H1 (cell line): Measurements from ENCODE around the gene RAN.

Source experiments
- CTCF ChIP-seq, 3 experiments: IDR thresholded peaks; 1 replicate in 2 of 3; 2 replicates in 1 of 3; pipeline versions ENCODE4 v1.5.1 to v1.6.1; 2011; ENCODE audit warnings: low read length in 3 of 3, mild to moderate bottlenecking in 3 of 3, inconsistent platforms in 2 of 3, low read depth in 1 of 3, moderate library complexity in 1 of 3; ENCODE audit not compliant: insufficient read depth in 1 of 3; ENCODE audit errors: control extremely low read depth in 1 of 3
- EZH2 ChIP-seq: fragments of 200-600 bp; sonication (generic); IDR thresholded peaks from 2 replicates; pipeline ENCODE4 v1.7.1; 2012; ENCODE audit warnings: low read depth, mild to moderate bottlenecking, moderate library complexity, low read length, inconsistent platforms; ENCODE audit not compliant: severe bottlenecking
- JUND ChIP-seq: IDR thresholded peaks from 2 replicates; pipeline ENCODE4 v1.6.1; 2011; ENCODE audit warnings: mild to moderate bottlenecking, improper control_type of control experiment, low read length
- POLR2A ChIP-seq, 2 experiments: IDR thresholded peaks; 1 replicate in 1 of 2; 2 replicates in 1 of 2; pipeline ENCODE4 v1.6.1; 2011; ENCODE audit warnings: low read depth in 2 of 2, low read length in 2 of 2, mild to moderate bottlenecking in 2 of 2; ENCODE audit errors: control extremely low read depth in 1 of 2
- POLR2AphosphoS5 ChIP-seq: IDR thresholded peaks from 2 replicates; pipeline ENCODE4 v1.6.1; 2011; ENCODE audit warnings: low read depth, low read length
- SP1 ChIP-seq: IDR thresholded peaks from 2 replicates; pipeline ENCODE4 v1.6.1; 2011; ENCODE audit warnings: low read depth, low read length
- TCF12 ChIP-seq: IDR thresholded peaks from 2 replicates; pipeline ENCODE4 v1.6.1; 2011; ENCODE audit warnings: low read depth, mild to moderate bottlenecking, low read length

GRCh38 chr12:130832561-130833209, 39.2 kb upstream of the RAN start:
- TF ChIP-seq POLR2A (IDR thresholded peaks at IDR 0.05; ENCODE audit: control extremely low read depth in 1 of 2, low read depth in 2 of 2, low read length in 2 of 2) (no peak), CTCF (IDR thresholded peaks at IDR 0.05; ENCODE audit: control extremely low read depth in 1 of 3, insufficient read depth in 1 of 3, low read depth in 1 of 3, low read length in 3 of 3) (no peak), JUND (no peak), TCF12 (no peak), SP1 (no peak), EZH2 (no peak), POLR2AphosphoS5 (no peak)
